K562 (cell line): ENCODE measurements around the gene SEC14L3. TPM values are rescaled to one million over a fixed set of nuclear protein-coding genes. Genes with fewer than 3 reads are reported as not detected.

Experiments
- ARID2 ChIP-seq: fragments of 450-650 bp; IDR thresholded peaks from 2 replicates; pipeline ENCODE4 v1.6.1; 2017; ENCODE audit warnings: antibody characterized with exemption, mild to moderate bottlenecking
- CCNT2 ChIP-seq: IDR thresholded peaks from 2 replicates; pipeline ENCODE4 v1.6.1; 2011; ENCODE audit warnings: borderline replicate concordance, low read depth, mild to moderate bottlenecking, moderate library complexity, mixed read lengths, low read length; ENCODE audit not compliant: insufficient read length; ENCODE audit errors: extremely low read depth
- ERF ChIP-seq: fragments of 450-650 bp; formaldehyde crosslinking; IDR thresholded peaks from 2 replicates; pipeline ENCODE4 v1.4.0; 2020; ENCODE audit warnings: mild to moderate bottlenecking, mixed read lengths
- FOXJ3 ChIP-seq: sonication (generic); formaldehyde crosslinking; IDR thresholded peaks from 2 replicates; pipeline ENCODE4 v1.4.0; 2020; ENCODE audit warnings: mild to moderate bottlenecking, missing genetic modification reagents
- L3MBTL2 ChIP-seq: fragments of 450-650 bp; IDR thresholded peaks from 2 replicates; pipeline ENCODE4 v1.6.1; 2016; ENCODE audit warnings: mild to moderate bottlenecking, moderate library complexity
- NR4A1 ChIP-seq, 2 experiments: fragments of 250-450 bp in 1 of 2; fragments of 450-650 bp in 1 of 2; sonication (Bioruptor Pico) in 1 of 2; IDR thresholded peaks; 2 replicates each; pipeline versions ENCODE4 v1.4.0 to v1.6.1; 2016 to 2020; ENCODE audit warnings: mild to moderate bottlenecking in 2 of 2, missing compliant biosample characterization in 1 of 2, missing genetic modification characterization in 1 of 2, moderate library complexity in 1 of 2
- RAD21 ChIP-seq, 2 experiments: fragments of 250-450 bp in 1 of 2; fragments of 450-650 bp in 1 of 2; sonication (Bioruptor Pico) in 1 of 2; formaldehyde crosslinking in 1 of 2; IDR thresholded peaks in 1 of 2; conservative IDR thresholded peaks in 1 of 2; 2 replicates each; pipeline versions ENCODE4 v1.4.0 to v1.8.0; 2020 to 2022; ENCODE audit warnings: mild to moderate bottlenecking in 2 of 2, moderate library complexity in 1 of 2
- RCOR1 ChIP-seq, 2 experiments: IDR thresholded peaks; 2 replicates each; pipeline ENCODE4 v1.6.1; 2012; ENCODE audit warnings: low read depth in 2 of 2, low read length in 2 of 2, borderline replicate concordance in 1 of 2, improper control_type of control experiment in 1 of 2
- SP2 ChIP-seq: IDR thresholded peaks from 2 replicates; pipeline ENCODE4 v1.6.1; 2011; ENCODE audit warnings: mild to moderate bottlenecking, low read depth, low read length, moderate library complexity; ENCODE audit not compliant: poor library complexity, severe bottlenecking; ENCODE audit errors: extremely low read depth
- STAG1 ChIP-seq: sonication (generic); formaldehyde crosslinking; IDR thresholded peaks from 2 replicates; pipeline ENCODE4 v1.5.0; 2020; ENCODE audit warnings: missing genetic modification reagents, borderline replicate concordance
- TBL1XR1 ChIP-seq, 2 experiments: IDR thresholded peaks; 2 replicates each; pipeline ENCODE4 v1.6.1; 2012; ENCODE audit warnings: improper control_type of control experiment in 2 of 2, low read length in 2 of 2, mild to moderate bottlenecking in 1 of 2
- ZFP30 ChIP-seq: fragments of 250-450 bp; sonication (Bioruptor Pico); IDR thresholded peaks from 2 replicates; pipeline ENCODE4 v1.8.0; 2022; ENCODE audit warnings: moderate library complexity, mild to moderate bottlenecking, inconsistent platforms, borderline replicate concordance
- ZNF445 ChIP-seq: fragments of 250-450 bp; sonication (Bioruptor Pico); IDR thresholded peaks from 2 replicates; pipeline ENCODE4 v1.4.0; 2020; ENCODE audit warnings: low read depth, mild to moderate bottlenecking, moderate library complexity
- polyA plus RNA-seq, 8 experiments: library from polyadenylated mRNA; depleted of rRNA in 4 of 8; stranded (reverse) in 5 of 8; unstranded in 3 of 8; fragments of >200 nt; fragmentation: Nextera tagmentation in 2 of 8; fragmentation: Illumina TruSeq in 1 of 8; extraction: Ambion mirVana in 2 of 8; extraction: Trizol in 1 of 8; gene quantifications; 2 replicates each; pipeline versions ENCODE4 v1.2.1 to v1.2.3, GENCODE V29; 2011 to 2014; ENCODE audit warnings: inconsistent platforms in 1 of 8, missing spikeins in 1 of 8
- total RNA-seq, 7 experiments: library from RNA; depleted of rRNA in 6 of 7; stranded (reverse); fragments of >200 nt in 6 of 7; fragmentation: Illumina TruSeq in 2 of 7; extraction: Trizol in 2 of 7; gene quantifications; 2 replicates each; pipeline versions ENCODE4 v1.2.1 to v1.2.3, GENCODE V29; 2011 to 2021; ENCODE audit warnings: low replicate concordance in 1 of 7
- TF ChIP-seq, protein P1 (sequence below): sonication (generic); formaldehyde crosslinking; IDR thresholded peaks from 2 replicates; pipeline ENCODE4 v1.8.0; 2022; ENCODE audit warnings: mild to moderate bottlenecking, missing genetic modification reagents
- TF ChIP-seq, protein P2 (sequence below): fragments of 450-650 bp; formaldehyde crosslinking; IDR thresholded peaks from 2 replicates; pipeline ENCODE4 v1.4.0; 2020; ENCODE audit warnings: mild to moderate bottlenecking, moderate library complexity
- TF ChIP-seq, protein P3 (sequence below): sonication (generic); formaldehyde crosslinking; IDR thresholded peaks from 2 replicates; pipeline ENCODE4 v1.9.0; 2022; ENCODE audit warnings: mild to moderate bottlenecking, missing genetic modification reagents
- TF ChIP-seq, protein P4 (sequence below): fragments of 200-800 bp; sonication (Bioruptor generic); IDR thresholded peaks from 2 replicates; pipeline ENCODE4 v1.6.1; 2017; ENCODE audit warnings: missing genetic modification characterization, missing compliant biosample characterization
- TF ChIP-seq, protein P5 (sequence below), 2 experiments: IDR thresholded peaks; 2 replicates each; pipeline ENCODE4 v1.6.1; 2011; ENCODE audit warnings: borderline replicate concordance in 1 of 2, control low read depth in 1 of 2, low read depth in 1 of 2, low read length in 1 of 2, mild to moderate bottlenecking in 1 of 2, mixed read lengths in 1 of 2, moderate library complexity in 1 of 2; ENCODE audit not compliant: insufficient read depth in 1 of 2, insufficient read length in 1 of 2, poor library complexity in 1 of 2, severe bottlenecking in 1 of 2; ENCODE audit errors: extremely low read depth in 1 of 2

SEC14L3 gene
- total and polyA plus RNA-seq, 9 of the 15 experiments (the other 6 are each of a cell fraction or from before 2014, with no cell fraction given): not detected

DNA sequence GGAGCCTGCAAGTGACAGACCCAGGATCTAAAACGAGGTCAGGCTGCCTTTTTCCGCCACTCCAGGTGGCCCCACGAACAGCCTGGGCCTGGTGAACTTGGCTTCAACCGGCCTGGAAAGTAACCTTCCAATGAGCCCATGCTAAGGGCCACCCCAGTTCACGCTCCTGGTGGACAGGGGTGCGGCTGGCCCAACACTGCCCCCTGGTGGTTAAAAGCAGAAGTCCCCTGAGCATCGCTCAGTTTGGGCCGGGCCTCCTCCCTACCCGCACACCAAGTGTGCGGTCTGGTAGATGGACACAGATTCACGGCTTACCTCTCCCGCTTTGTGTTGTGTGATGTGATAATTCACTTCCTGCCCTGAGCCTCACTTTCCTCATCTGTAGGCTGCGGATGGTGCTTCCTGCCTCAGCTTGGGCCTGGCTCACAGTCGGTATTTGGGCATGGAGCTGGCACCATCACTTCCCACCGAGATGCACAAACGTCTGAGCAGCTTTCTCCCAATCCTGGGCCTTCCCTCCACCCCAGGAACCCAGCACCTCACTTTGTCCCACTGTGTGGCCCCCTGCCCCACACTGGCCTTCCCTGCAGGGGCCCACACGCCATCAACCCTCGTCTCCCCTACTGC lies 13.7 kb upstream of the SEC14L3 start (continued):
- TF ChIP-seq, protein P1, sequence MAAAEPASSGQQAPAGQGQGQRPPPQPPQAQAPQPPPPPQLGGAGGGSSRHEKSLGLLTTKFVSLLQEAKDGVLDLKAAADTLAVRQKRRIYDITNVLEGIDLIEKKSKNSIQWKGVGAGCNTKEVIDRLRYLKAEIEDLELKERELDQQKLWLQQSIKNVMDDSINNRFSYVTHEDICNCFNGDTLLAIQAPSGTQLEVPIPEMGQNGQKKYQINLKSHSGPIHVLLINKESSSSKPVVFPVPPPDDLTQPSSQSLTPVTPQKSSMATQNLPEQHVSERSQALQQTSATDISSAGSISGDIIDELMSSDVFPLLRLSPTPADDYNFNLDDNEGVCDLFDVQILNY: no peak
- TF ChIP-seq, protein P2, sequence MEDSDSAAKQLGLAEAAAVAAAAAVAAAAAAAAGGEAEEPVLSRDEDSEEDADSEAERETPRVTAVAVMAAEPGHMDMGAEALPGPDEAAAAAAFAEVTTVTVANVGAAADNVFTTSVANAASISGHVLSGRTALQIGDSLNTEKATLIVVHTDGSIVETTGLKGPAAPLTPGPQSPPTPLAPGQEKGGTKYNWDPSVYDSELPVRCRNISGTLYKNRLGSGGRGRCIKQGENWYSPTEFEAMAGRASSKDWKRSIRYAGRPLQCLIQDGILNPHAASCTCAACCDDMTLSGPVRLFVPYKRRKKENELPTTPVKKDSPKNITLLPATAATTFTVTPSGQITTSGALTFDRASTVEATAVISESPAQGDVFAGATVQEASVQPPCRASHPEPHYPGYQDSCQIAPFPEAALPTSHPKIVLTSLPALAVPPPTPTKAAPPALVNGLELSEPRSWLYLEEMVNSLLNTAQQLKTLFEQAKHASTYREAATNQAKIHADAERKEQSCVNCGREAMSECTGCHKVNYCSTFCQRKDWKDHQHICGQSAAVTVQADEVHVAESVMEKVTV (CRISPR knock-in tag): peak; percentile 69
- TF ChIP-seq RCOR1 (IDR thresholded peaks at IDR 0.05; ENCODE audit: borderline replicate concordance in 1 of 2, low read depth in 2 of 2, low read length in 2 of 2) (0 out of 4 replicates have a peak, but pooled peaks of 1 of the 2 experiments have one; percentile 29), L3MBTL2 (peak; percentile 30; the same call in 1 of the 2 replicates), ERF (CRISPR knock-in tag) (no peak), ZFP30 (no peak), SP2 (no peak), ARID2 (0 out of 2 replicates have a peak, but pooled peaks have one; percentile 63), NR4A1 (CRISPR knock-in tag; IDR thresholded peaks at IDR 0.05) (no peak), NR4A1 (tag; IDR thresholded peaks at IDR 0.05) (no peak), FOXJ3 (CRISPR knock-in tag) (no peak), ZNF445 (CRISPR knock-in tag) (no peak), STAG1 (CRISPR knock-in tag) (peak; percentile 75; the same call in 1 of the 2 replicates), TBL1XR1 (IDR thresholded peaks at IDR 0.05; ENCODE audit: low read length in 2 of 2) (no peak), CCNT2 (no peak), RAD21 (CRISPR knock-in tag; conservative IDR thresholded peaks at IDR 0.05 in 1 of 2, IDR thresholded peaks at IDR 0.05 in 1 of 2) (peak; percentile 76 to 90)
- TF ChIP-seq, protein P3, sequence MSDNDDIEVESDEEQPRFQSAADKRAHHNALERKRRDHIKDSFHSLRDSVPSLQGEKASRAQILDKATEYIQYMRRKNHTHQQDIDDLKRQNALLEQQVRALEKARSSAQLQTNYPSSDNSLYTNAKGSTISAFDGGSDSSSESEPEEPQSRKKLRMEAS (CRISPR knock-in tag): 0 out of 2 replicates have a peak, but pooled peaks have one; percentile 32
- TF ChIP-seq, protein P4, sequence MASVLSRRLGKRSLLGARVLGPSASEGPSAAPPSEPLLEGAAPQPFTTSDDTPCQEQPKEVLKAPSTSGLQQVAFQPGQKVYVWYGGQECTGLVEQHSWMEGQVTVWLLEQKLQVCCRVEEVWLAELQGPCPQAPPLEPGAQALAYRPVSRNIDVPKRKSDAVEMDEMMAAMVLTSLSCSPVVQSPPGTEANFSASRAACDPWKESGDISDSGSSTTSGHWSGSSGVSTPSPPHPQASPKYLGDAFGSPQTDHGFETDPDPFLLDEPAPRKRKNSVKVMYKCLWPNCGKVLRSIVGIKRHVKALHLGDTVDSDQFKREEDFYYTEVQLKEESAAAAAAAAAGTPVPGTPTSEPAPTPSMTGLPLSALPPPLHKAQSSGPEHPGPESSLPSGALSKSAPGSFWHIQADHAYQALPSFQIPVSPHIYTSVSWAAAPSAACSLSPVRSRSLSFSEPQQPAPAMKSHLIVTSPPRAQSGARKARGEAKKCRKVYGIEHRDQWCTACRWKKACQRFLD (CRISPR knock-in tag): no peak
- TF ChIP-seq, protein P5, sequence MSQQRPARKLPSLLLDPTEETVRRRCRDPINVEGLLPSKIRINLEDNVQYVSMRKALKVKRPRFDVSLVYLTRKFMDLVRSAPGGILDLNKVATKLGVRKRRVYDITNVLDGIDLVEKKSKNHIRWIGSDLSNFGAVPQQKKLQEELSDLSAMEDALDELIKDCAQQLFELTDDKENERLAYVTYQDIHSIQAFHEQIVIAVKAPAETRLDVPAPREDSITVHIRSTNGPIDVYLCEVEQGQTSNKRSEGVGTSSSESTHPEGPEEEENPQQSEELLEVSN (IDR thresholded peaks at IDR 0.05; ENCODE audit: borderline replicate concordance in 1 of 2, extremely low read depth in 1 of 2, insufficient read depth in 1 of 2, insufficient read length in 1 of 2, low read depth in 1 of 2, low read length in 1 of 2, poor library complexity in 1 of 2, severe bottlenecking in 1 of 2): no peak
